T47D (cell line): ENCODE measurements around the gene PIP.
"Not testable (repeated sequence)": the region's sequence is repeated elsewhere in the genome, so short reads cannot be mapped to it uniquely, and the experiment has no call there.

Experiments used
- DNase-seq, 2 experiments: peaks; one replicate each; pipeline versions ENCODE4 v3.0.0 to v3.0.0-alpha.2; 2011 to 2012; ENCODE audit warnings: low read depth in 1 of 2, low spot score in 1 of 2
- JUND ChIP-seq: IDR thresholded peaks from 2 replicates; pipeline ENCODE4 v1.6.1; 2012; ENCODE audit warnings: low read depth
- in situ Hi-C: cut with HindIII; loops from 2 replicates; pipeline ENCODE4 v1.10.0; 2016; ENCODE audit warnings: low sequenced_read_pairs, low pct_unique_long_range_greater_than_20kb

PIP gene

DNA sequence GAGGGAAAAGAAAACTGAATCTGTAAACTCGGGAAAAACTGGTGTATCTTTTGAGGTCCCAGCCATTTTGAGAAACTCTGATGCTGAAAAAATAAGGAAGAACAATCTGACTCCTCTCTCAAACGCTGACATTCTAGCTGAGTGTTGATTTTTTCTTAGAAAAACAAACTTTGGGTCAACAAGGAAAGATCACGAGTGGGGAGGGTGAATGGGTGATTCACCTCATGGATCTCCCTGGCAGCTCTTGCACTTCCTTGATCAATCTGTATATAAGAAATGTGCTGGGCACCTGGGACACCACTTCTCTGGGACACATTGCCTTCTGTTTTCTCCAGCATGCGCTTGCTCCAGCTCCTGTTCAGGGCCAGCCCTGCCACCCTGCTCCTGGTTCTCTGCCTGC, at the start of gene PIP:
Gene PIP, plus strand, starts transcription at position 297 of the 400 bp plus-strand sequence. Its CDS starts 40 bp downstream, at position 337.
- DNase-seq: peak in 1 of 2 experiments; percentile 85
- in situ Hi-C loops: no loop called here
- TF ChIP-seq JUND: no peak

GRCh38 chr7:143085109-143085508, 46.8 kb upstream of the PIP start:
- TF ChIP-seq JUND: no peak
- in situ Hi-C loops: no loop called here
- DNase-seq: no peak

- DNase-seq, in situ Hi-C loops: not testable (repeated sequence)
These were observed 46.3 kb upstream of the PIP start for GRCh38 chr7:143085610-143086009.

GRCh38 chr7:143088549-143089231, 43.2 kb upstream of the PIP start:
- in situ Hi-C loops, DNase-seq: not testable (repeated sequence)

DNA sequence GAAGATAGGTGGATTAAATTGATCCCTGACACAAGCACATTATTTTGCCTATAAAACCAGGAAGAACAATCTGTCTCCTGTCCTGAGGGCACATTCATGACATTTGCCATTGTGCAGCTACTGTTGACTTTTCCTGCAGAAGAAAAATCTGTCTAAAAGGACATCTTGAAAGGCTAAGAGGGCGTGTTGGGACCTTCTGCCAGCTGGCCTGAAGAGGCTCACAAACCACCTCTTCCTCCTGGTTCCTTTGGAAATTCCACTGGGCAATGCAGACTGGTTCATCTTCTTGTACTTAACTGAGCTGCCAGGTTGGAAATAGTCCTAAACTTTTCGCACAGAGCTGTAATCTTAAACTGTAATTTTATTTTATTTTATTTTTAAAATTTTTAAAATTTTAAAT, 35.7 kb upstream of the PIP start:
- peak in 1 of 2 experiments; percentile 76 for DNase-seq
- TF ChIP-seq JUND: no peak
- in situ Hi-C loops: no loop called here

GRCh38 chr7:143099579-143099978, 32.3 kb upstream of the PIP start:
- in situ Hi-C loops, DNase-seq: not testable (repeated sequence)

DNA sequence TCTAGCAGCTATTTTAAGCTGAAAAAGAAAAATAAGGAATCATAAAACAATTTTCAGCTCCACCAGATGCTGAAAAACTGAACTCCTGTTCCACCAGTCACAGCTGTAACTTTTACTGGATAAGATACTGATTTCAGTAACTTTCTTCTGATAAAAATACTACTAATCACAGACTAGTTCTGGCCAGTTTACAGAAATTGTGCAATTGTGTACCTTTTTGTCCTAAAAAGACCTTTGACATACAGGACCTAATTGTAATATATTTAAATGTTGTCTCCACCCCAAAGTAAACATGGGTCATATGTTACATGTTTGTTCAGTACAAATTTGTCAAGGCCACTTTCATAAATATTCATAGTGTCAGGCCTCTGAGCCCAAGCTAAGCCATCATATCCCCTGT, 27.1 kb upstream of the PIP start:
- peak in 1 of 2 experiments; percentile 34 for DNase-seq
- no peak for TF ChIP-seq JUND
- in situ Hi-C loops: no loop called here

GRCh38 chr7:143108019-143108418, 23.9 kb upstream of the PIP start:
- DNase-seq, in situ Hi-C loops: not testable (repeated sequence)

GRCh38 chr7:143117395-143117794, 14.5 kb upstream of the PIP start:
- TF ChIP-seq JUND: no peak
- in situ Hi-C loops: no loop called here
- peak in 1 of 2 experiments; percentile 77 for DNase-seq

DNA sequence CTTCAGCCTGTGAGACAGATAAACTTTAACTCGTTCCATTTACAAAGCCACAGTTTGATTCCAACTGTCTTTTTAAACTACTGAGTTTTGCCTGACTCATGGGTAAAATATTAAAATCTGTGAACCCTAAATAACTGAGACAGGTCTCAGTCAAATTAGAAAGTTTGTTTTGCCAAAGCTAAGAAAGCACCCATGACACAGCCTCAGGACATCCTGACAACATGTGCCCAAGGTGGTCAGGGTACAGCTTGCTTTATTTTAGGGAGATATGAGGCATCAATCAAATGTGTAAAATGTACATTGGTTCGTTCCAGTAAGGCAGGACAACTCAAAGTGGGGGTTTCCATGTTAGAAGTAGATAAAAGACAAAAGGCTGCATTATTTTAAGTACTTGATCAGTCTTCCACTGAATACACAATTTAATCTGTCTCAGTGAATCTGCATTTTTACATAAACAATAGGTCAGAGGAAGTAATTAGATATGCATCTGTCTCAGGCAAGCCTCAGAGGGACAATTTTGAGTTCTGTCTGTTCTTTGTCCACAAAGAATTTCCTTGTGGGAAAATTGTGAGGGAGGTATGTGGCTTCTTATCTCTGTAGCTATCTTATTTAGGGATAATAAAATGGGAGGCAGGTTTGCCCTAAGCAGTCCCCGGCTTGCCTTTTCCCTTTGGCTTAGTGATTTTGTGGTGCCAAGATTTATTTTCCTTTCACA, 11.0 kb upstream of the PIP start:
- peak; percentile 95 for TF ChIP-seq JUND
- DNase-seq: peak in 1 of 2 experiments; percentile 97
- in situ Hi-C loops: no loop called here

GRCh38 chr7:143123326-143123725, 8.6 kb upstream of the PIP start:
- in situ Hi-C loops, DNase-seq: not testable (repeated sequence)

- no peak for TF ChIP-seq JUND
- peak in 1 of 2 experiments; percentile 93 for DNase-seq
- in situ Hi-C loops: no loop called here
These were observed 5.7 kb upstream of the PIP start for GRCh38 chr7:143126146-143126545.

DNA sequence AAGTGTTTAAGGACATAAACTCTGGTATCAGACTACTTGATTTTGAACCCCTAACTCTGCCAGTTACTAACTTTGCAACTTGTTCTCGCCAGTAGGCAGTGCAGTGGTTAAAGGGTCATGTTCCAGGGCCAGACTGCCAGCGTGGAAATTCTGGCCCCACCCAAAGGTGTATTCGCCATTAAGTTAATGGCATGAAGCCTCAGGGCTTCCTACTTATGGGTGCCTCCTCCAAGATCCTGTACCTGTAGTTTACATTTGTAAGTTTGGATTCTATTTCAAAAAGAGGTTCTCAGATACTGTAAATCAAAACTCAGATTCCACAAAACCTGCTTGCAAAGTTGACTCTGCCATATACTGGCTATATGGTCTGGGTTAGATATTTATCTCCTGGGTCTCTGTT, 2.8 kb upstream of the PIP start:
- peak in 1 of 2 experiments; percentile 93 for DNase-seq
- no peak for TF ChIP-seq JUND
- in situ Hi-C loops: no loop called here
